Pericardium fibroblast (primary cell): Measurements from ENCODE around the gene LCTL. TPM values are rescaled to one million over a fixed set of nuclear protein-coding genes. Genes with fewer than 3 reads are reported as not detected.

ENCODE experiments used
- total RNA-seq: library from RNA; depleted of rRNA; stranded (reverse); fragments of >200 nt; gene quantifications from 2 replicates; pipeline ENCODE4 v1.2.3, GENCODE V29; 2015

LCTL gene
- 0.23 TPM in 1 of 2 replicates, not detected in the other for total RNA-seq

GRCh38 chr15:66565741-66566144 is at the start of gene LCTL:
Gene LCTL (minus strand): TSS chr15:66565998. CDS start chr15:66565365, 633 bp downstream.

GRCh38 chr15:66504563-66505429 is 61.0 kb downstream of the LCTL start, which contains the start of the genes RPL4 and ZWILCH:
Gene RPL4 (minus strand): TSS chr15:66504855. CDS start chr15:66504790, 65 bp downstream.
Gene ZWILCH (plus strand): TSS chr15:66505326. CDS start chr15:66505339, 13 bp downstream.

Other genes with a start within 250 kb of the LCTL start
- gene TIPIN, start 209.3 kb downstream of the LCTL start, total RNA-seq, result 6.3 and 12.3 TPM in 2 replicates
- gene MAP2K1, start 179.1 kb downstream of the LCTL start, total RNA-seq, result 21.0 and 37.6 TPM in 2 replicates
- gene SNAPC5, start 68.2 kb downstream of the LCTL start, total RNA-seq, result 8.3 and 9.2 TPM in 2 replicates
- gene RPL4, start 61.1 kb downstream of the LCTL start, total RNA-seq, result 4,701 and 7,351 TPM in 2 replicates
- gene ZWILCH, start 60.7 kb downstream of the LCTL start, total RNA-seq, result 4.1 and 6.9 TPM in 2 replicates
- 16.0 and 52.3 TPM in 2 replicates for gene SMAD6, start 136.2 kb upstream of the LCTL start, total RNA-seq